SK-N-SH (cell line): ENCODE results near the gene TMEM97. TPM values are rescaled to one million over a fixed set of nuclear protein-coding genes. Genes with fewer than 3 reads are reported as not detected.

Experiments used
- CTCF ChIA-PET: fragments of 300-600, 350-600 bp; formaldehyde crosslinking; extraction: SDS; loops from one replicate; lab custom pipeline; 2021; lab: Yijun Ruan, JAX
- POLR2A ChIA-PET: fragments of 350-600 bp; sonication (Branson Sonifier 250); formaldehyde crosslinking; extraction: SDS; loops from one replicate; lab custom pipeline; 2020; ENCODE audit warnings: antibody characterized with exemption, inconsistent platforms; lab: Yijun Ruan, JAX
- DNase-seq: peaks from one replicate; pipeline ENCODE4 v3.0.0; 2012
- H2AFZ ChIP-seq: fragments of 200-600 bp; sonication (generic); 2 replicates; pipeline ENCODE4 v1.8.1; 2016; ENCODE audit warnings: antibody characterized with exemption, mild to moderate bottlenecking, low read depth
- H3F3A ChIP-seq: fragments of 200-600 bp; sonication (generic); replicated peaks from 2 replicates; pipeline ENCODE3; 2016; ENCODE audit warnings: antibody characterized with exemption, mild to moderate bottlenecking; ENCODE audit not compliant: insufficient read depth
- H3K27ac ChIP-seq, 2 experiments: fragments of 200-500 bp in 1 of 2; fragments of 200-600 bp in 1 of 2; sonication (Bioruptor generic) in 1 of 2; sonication (generic), shearing (Covaris generic) in 1 of 2; 2 replicates each; pipeline versions ENCODE4 v1.5.1 to v1.6.1; 2014 to 2016; ENCODE audit warnings: low read depth in 2 of 2, inconsistent platforms in 1 of 2, low read length in 1 of 2, mild to moderate bottlenecking in 1 of 2, mixed read lengths in 1 of 2
- H3K27me3 ChIP-seq: fragments of 200-600 bp; sonication (generic), shearing (Covaris generic); 2 replicates; pipeline ENCODE4 v1.6.1; 2016; ENCODE audit warnings: mixed run types; ENCODE audit not compliant: insufficient read depth
- H3K36me3 ChIP-seq, 2 experiments: fragments of 200-500 bp in 1 of 2; fragments of 200-600 bp in 1 of 2; sonication (Bioruptor generic) in 1 of 2; sonication (generic) in 1 of 2; replicated peaks in 1 of 2; 2 replicates each; pipeline versions ENCODE3 to v1.5.1; 2014 to 2016; ENCODE audit warnings: low read length in 1 of 2, mild to moderate bottlenecking in 1 of 2; ENCODE audit not compliant: insufficient read depth in 2 of 2, control insufficient read depth in 1 of 2
- H3K4me1 ChIP-seq, 2 experiments: fragments of 200-500 bp in 1 of 2; fragments of 200-600 bp in 1 of 2; sonication (Bioruptor generic) in 1 of 2; sonication (generic), shearing (Covaris generic) in 1 of 2; 2 replicates each; pipeline versions ENCODE4 v1.5.1 to v1.6.1; 2014 to 2016; ENCODE audit warnings: low read depth in 1 of 2, low read length in 1 of 2, mixed run types in 1 of 2; ENCODE audit not compliant: insufficient read depth in 2 of 2, control insufficient read depth in 1 of 2
- H3K4me2 ChIP-seq: fragments of 200-600 bp; sonication (generic), shearing (Covaris generic); 2 replicates; pipeline ENCODE4 v1.6.1; 2017; ENCODE audit warnings: mixed run types
- H3K4me3 ChIP-seq, 2 experiments: fragments of 200-500 bp in 1 of 2; fragments of 200-600 bp in 1 of 2; sonication (Bioruptor generic) in 1 of 2; sonication (generic), shearing (Covaris generic) in 1 of 2; 2 replicates each; pipeline versions ENCODE4 v1.5.1 to v1.8.1; 2014 to 2016; ENCODE audit warnings: low read depth in 2 of 2, inconsistent platforms in 1 of 2, low read length in 1 of 2, mild to moderate bottlenecking in 1 of 2, mixed read lengths in 1 of 2, moderate library complexity in 1 of 2
- H3K79me2 ChIP-seq: fragments of 200-600 bp; sonication (generic); 2 replicates; pipeline ENCODE4 v1.8.1; 2017; ENCODE audit warnings: mild to moderate bottlenecking; ENCODE audit not compliant: insufficient read depth
- H3K9ac ChIP-seq: fragments of 200-600 bp; sonication (generic); 2 replicates; pipeline ENCODE4 v1.6.1; 2017; ENCODE audit warnings: mixed run types
- H3K9me2 ChIP-seq: fragments of 200-600 bp; sonication (generic); 2 replicates; pipeline ENCODE4 v1.6.1; 2017; ENCODE audit warnings: mixed run types
- H3K9me3 ChIP-seq: fragments of 200-600 bp; sonication (generic); 2 replicates; pipeline ENCODE4 v1.6.1; 2017; ENCODE audit warnings: mixed run types, mild to moderate bottlenecking, moderate library complexity
- H4K20me1 ChIP-seq: fragments of 200-600 bp; sonication (generic); 2 replicates; pipeline ENCODE4 v1.6.1; 2017; ENCODE audit warnings: mild to moderate bottlenecking, mixed run types; ENCODE audit not compliant: insufficient read depth
- CTCF ChIP-seq: fragments of 200-600 bp; sonication (generic); IDR thresholded peaks from 2 replicates; pipeline ENCODE4 v1.6.1; 2017; ENCODE audit warnings: antibody characterized with exemption, mild to moderate bottlenecking, moderate library complexity
- ELF1 ChIP-seq: IDR thresholded peaks from 2 replicates; pipeline ENCODE4 v1.4.0; 2012
- EP300 ChIP-seq, 2 experiments: IDR thresholded peaks; 2 replicates each; pipeline versions ENCODE4 v1.4.0 to v1.6.1; 2012; ENCODE audit warnings: borderline replicate concordance in 1 of 2, low read depth in 1 of 2, low read length in 1 of 2
- FOXJ3 ChIP-seq: sonication (generic); formaldehyde crosslinking; IDR thresholded peaks from 2 replicates; pipeline ENCODE4 v1.5.1; 2020; ENCODE audit warnings: mild to moderate bottlenecking, missing genetic modification reagents
- IRF3 ChIP-seq: fragments of 150-350 bp; IDR thresholded peaks from 2 replicates; pipeline ENCODE4 v1.6.1; 2016; ENCODE audit warnings: mild to moderate bottlenecking, low read depth, low read length
- MAX ChIP-seq: IDR thresholded peaks from 2 replicates; pipeline ENCODE4 v1.4.0; 2012; ENCODE audit warnings: low read depth
- MXI1 ChIP-seq: IDR thresholded peaks from 2 replicates; pipeline ENCODE4 v1.6.1; 2012; ENCODE audit warnings: mild to moderate bottlenecking, low read depth, low read length, improper control_type of control experiment
- NRF1 ChIP-seq: IDR thresholded peaks from 2 replicates; pipeline ENCODE4 v1.6.1; 2012; ENCODE audit warnings: low read depth, mild to moderate bottlenecking, low read length
- PBX3 ChIP-seq: IDR thresholded peaks from 2 replicates; pipeline ENCODE4; 2012
- RAD21 ChIP-seq: IDR thresholded peaks from 2 replicates; pipeline ENCODE4 v1.6.1; 2012; ENCODE audit warnings: mild to moderate bottlenecking, low read length
- RFX5 ChIP-seq: IDR thresholded peaks from 2 replicates; pipeline ENCODE4 v1.6.1; 2012; ENCODE audit warnings: mild to moderate bottlenecking, improper control_type of control experiment, low read length
- SIN3A ChIP-seq: IDR thresholded peaks from 2 replicates; pipeline ENCODE4 v1.6.1; 2012; ENCODE audit warnings: low read depth, mild to moderate bottlenecking, low read length, moderate library complexity, borderline replicate concordance
- USF1 ChIP-seq: IDR thresholded peaks from 2 replicates; pipeline ENCODE4 v1.4.0; 2012; ENCODE audit warnings: low read depth, borderline replicate concordance
- YY1 ChIP-seq: IDR thresholded peaks from 2 replicates; pipeline ENCODE4 v1.4.0; 2012; ENCODE audit warnings: low read depth, mild to moderate bottlenecking
- ZBTB33 ChIP-seq: IDR thresholded peaks from 2 replicates; pipeline ENCODE4 v1.4.0; 2012; ENCODE audit warnings: low read depth, borderline replicate concordance
- WGBS: methylation state at CpG from one replicate; pipeline ENCODE4 v1.1.6; 2017; ENCODE audit warnings: low lambda C conversion rate; 5-methylcytosine and 5-hydroxymethylcytosine counted together
- polyA plus RNA-seq, 3 experiments: library from polyadenylated mRNA; depleted of rRNA; stranded (reverse); fragments of >200 nt; gene quantifications; 2 replicates each; pipeline ENCODE4 v1.2.3, GENCODE V29; 2012

TMEM97 gene
- polyA plus RNA-seq, 1 of the 3 experiments (the other 2 are of a cell fraction), result 8.6 TPM

GRCh38 chr17:28363776-28364650 is 45.0 kb downstream of the TMEM97 start (continued):
- no peak for TF ChIP-seq MXI1
- TF ChIP-seq IRF3, result no peak
- TF ChIP-seq NRF1, result no peak
- no peak for TF ChIP-seq PBX3
- no peak for TF ChIP-seq RFX5
- TF ChIP-seq USF1, result no peak
- TF ChIP-seq MAX, result no peak

GRCh38 chr17:28364665-28365363 is 45.8 kb downstream of the TMEM97 start, which contains the start of gene SEBOX:
SEBOX (minus strand) TSS chr17:28365199; CDS start chr17:28365151, 48 bp downstream.
- peaks cover 7% of the 10 kb centered on the region for H3F3A ChIP-seq
- peaks cover 0 to 2% of the 10 kb centered on the region in 2 experiments; a peak in 1 of 4 replicates for H3K4me1 ChIP-seq
- H3K4me3 ChIP-seq, result no peak within 1 kb of the TSS
- no peaks in the 10 kb centered on the region for H3K27me3 ChIP-seq
- peaks cover 11 to 38% of the 10 kb centered on the region in 2 experiments for H3K36me3 ChIP-seq
- no peaks in the 10 kb centered on the region for H3K9me2 ChIP-seq
- no peaks in the 10 kb centered on the region for H3K9me3 ChIP-seq
- DNase-seq, result no peak
- no peak within 1 kb of the TSS for H3K9ac ChIP-seq
- CTCF ChIA-PET, result no interaction called here
- H3K27ac ChIP-seq, result no peak within 1 kb of the TSS
- WGBS, result 94% methylated on average over 11 of the region's 13 CpGs
- H2AFZ ChIP-seq, result no peak within 1 kb of the TSS
- H3K4me2 ChIP-seq, result no peak within 1 kb of the TSS
- H3K79me2 ChIP-seq, result no peaks in the 10 kb centered on the region
- H4K20me1 ChIP-seq, result no peaks in the 10 kb centered on the region
- POLR2A ChIA-PET, result no interaction called here
- no peak for TF ChIP-seq CTCF
- no peak for TF ChIP-seq ELF1
- TF ChIP-seq USF1, result no peak
- TF ChIP-seq FOXJ3 (CRISPR knock-in tag), result no peak
- TF ChIP-seq SIN3A, result no peak
- TF ChIP-seq MXI1, result no peak
- no peak for TF ChIP-seq EP300 (IDR thresholded peaks at IDR 0.05; ENCODE audit: borderline replicate concordance in 1 of 2, low read depth in 1 of 2, low read length in 1 of 2)
- no peak for TF ChIP-seq ZBTB33
- TF ChIP-seq RAD21, result no peak
- TF ChIP-seq YY1, result no peak
- no peak for TF ChIP-seq PBX3
